T-helper 17 cell (primary cell): ENCODE data around the gene ELP5. TPM values are rescaled to one million over a fixed set of nuclear protein-coding genes. Genes with fewer than 3 reads are reported as not detected.

ENCODE experiments used
- ATAC-seq: fragments of 150-1000 bp; cut with Tn5 transposase; 2 replicates; pipeline ENCODE4 v1.10.0; 2021; ENCODE audit warnings: mild to moderate bottlenecking, moderate library complexity
- DNase-seq, 3 donors: peaks; one replicate each; pipeline versions ENCODE4 v3.0.0 to v3.0.0-alpha.2; 2020 to 2021
- H3K9me3 ChIP-seq: one replicate; pipeline ENCODE4 v1.7.0; 2013; ENCODE audit warnings: low read length, mild to moderate bottlenecking; ENCODE audit not compliant: control insufficient read depth, poor library complexity, severe bottlenecking
- H3K27ac Mint-ChIP-seq: one replicate; pipeline ENCODE4 v1.8.0; 2022; ENCODE audit warnings: mild to moderate bottlenecking, moderate library complexity, mixed read lengths
- H3K27me3 Mint-ChIP-seq: one replicate; pipeline ENCODE4 v1.8.0; 2022; ENCODE audit warnings: mixed read lengths
- H3K36me3 Mint-ChIP-seq: one replicate; pipeline ENCODE4 v1.8.0; 2022; ENCODE audit warnings: low read depth, mixed read lengths
- H3K4me1 Mint-ChIP-seq: one replicate; pipeline ENCODE4 v1.8.0; 2022; ENCODE audit warnings: mild to moderate bottlenecking, mixed read lengths
- H3K4me3 Mint-ChIP-seq: one replicate; pipeline ENCODE4 v1.8.0; 2022; ENCODE audit warnings: mild to moderate bottlenecking, moderate library complexity, mixed read lengths
- total RNA-seq, 4 donors: library from RNA in 2 of 4; stranded (reverse) in 2 of 4; gene quantifications; one replicate each; pipeline ENCODE4 v1.2.3 and lab custom pipeline; 2022 to 2026

ELP5 gene
- total RNA-seq, 2 donors from 2014 or later: 43.0 to 51.0 TPM

- Mint-ChIP-seq H3K27ac (peak within 1 kb of the TSS; percentile 100), H3K4me1 (peaks cover 42% of the 10 kb centered on the region), H3K36me3 (peaks cover 9% of the 10 kb centered on the region), H3K4me3 (peak within 1 kb of the TSS; percentile 92), H3K27me3 (no peaks in the 10 kb centered on the region)
- peak; percentile 90 to 92 (median 91) for DNase-seq
- no peaks in the 10 kb centered on the region for H3K9me3 ChIP-seq
- peak; percentile 63 for ATAC-seq
Measured at GRCh38 chr17:7234083-7234951, 17.7 kb upstream of the ELP5 start, which contains the start of gene DVL2. TSS of gene DVL2 (minus strand) at chr17:7234517. CDS start at chr17:7234262, 255 bp downstream.

GRCh38 chr17:7235693-7236665 is 16.0 kb upstream of the ELP5 start:
- H3K9me3 ChIP-seq: no peaks in the 10 kb centered on the region
- DNase-seq (no peak), ATAC-seq (no peak)
- Mint-ChIP-seq H3K27me3 (no peaks in the 10 kb centered on the region), H3K4me1 (peaks cover 50% of the 10 kb centered on the region), H3K36me3 (peaks cover 9% of the 10 kb centered on the region), H3K4me3 (peak overlapping the region; percentile 53), H3K27ac (peak overlapping the region; percentile 100)

DNA sequence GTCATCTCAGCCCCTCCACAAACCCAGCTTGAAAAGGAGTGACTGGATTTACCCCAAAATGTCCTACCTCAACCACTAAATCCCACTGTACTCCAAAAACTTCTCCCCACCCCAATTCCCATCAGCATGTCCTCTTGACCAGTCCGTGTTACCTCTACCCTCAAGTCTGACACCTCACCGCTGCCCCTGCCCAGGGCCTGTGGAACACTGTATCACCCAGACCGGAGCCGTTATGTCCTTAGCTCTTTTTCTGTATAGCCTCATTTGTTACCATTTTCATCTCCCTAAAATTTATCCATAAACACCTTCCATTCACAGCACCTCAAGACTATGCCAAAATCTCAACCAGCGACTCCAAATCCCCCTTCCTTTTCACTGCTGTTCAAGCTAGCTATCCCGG is 15.2 kb upstream of the ELP5 start:
- DNase-seq (no peak), ATAC-seq (no peak)
- H3K27ac Mint-ChIP-seq: peak overlapping the region; percentile 100
- no peaks in the 10 kb centered on the region for H3K27me3 Mint-ChIP-seq
- H3K4me1 Mint-ChIP-seq: peaks cover 59% of the 10 kb centered on the region
- peaks cover 9% of the 10 kb centered on the region for H3K36me3 Mint-ChIP-seq
- H3K4me3 Mint-ChIP-seq: peak overlapping the region; percentile 99
- H3K9me3 ChIP-seq: no peaks in the 10 kb centered on the region

DNA sequence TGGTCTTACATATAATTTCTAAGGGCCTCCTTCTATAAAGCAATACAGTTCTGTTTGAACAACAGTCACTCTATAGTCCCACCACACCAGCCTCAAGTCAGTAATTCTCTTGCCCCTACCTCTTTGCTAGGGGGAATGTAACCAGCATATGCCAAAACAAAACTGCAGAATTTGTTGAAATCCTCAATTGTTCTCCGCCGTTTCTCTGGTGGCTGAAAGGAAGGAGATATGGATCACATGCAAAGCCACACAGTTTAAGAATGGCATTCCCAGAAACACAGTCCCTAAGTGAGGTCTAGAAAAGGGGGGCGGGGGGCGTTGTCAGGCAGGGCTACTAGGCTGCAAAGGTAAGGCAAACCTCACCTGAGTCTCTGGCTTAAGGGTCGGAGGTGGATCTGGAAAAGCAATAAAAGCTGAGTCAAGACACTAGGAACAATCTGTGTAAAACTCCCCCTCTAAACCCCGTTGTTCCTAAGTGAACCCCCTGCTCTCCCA is 14.7 kb upstream of the ELP5 start:
- no peaks in the 10 kb centered on the region for H3K9me3 ChIP-seq
- Mint-ChIP-seq H3K36me3 (peaks cover 7% of the 10 kb centered on the region), H3K4me3 (peak overlapping the region; percentile 99), H3K4me1 (peaks cover 59% of the 10 kb centered on the region), H3K27me3 (no peaks in the 10 kb centered on the region), H3K27ac (peak overlapping the region; percentile 100)
- ATAC-seq: no peak
- DNase-seq: no peak

GRCh38 chr17:7237761-7238419 is 14.1 kb upstream of the ELP5 start:
- peaks cover 7% of the 10 kb centered on the region for H3K36me3 Mint-ChIP-seq
- DNase-seq (peak; percentile 52 to 73 (median 72)), ATAC-seq (peak; percentile 21)
- peak overlapping the region; percentile 100 for H3K27ac Mint-ChIP-seq
- H3K27me3 Mint-ChIP-seq: no peaks in the 10 kb centered on the region
- H3K4me1 Mint-ChIP-seq: peaks cover 59% of the 10 kb centered on the region
- no peaks in the 10 kb centered on the region for H3K9me3 ChIP-seq
- H3K4me3 Mint-ChIP-seq: peak overlapping the region; percentile 99

DNA sequence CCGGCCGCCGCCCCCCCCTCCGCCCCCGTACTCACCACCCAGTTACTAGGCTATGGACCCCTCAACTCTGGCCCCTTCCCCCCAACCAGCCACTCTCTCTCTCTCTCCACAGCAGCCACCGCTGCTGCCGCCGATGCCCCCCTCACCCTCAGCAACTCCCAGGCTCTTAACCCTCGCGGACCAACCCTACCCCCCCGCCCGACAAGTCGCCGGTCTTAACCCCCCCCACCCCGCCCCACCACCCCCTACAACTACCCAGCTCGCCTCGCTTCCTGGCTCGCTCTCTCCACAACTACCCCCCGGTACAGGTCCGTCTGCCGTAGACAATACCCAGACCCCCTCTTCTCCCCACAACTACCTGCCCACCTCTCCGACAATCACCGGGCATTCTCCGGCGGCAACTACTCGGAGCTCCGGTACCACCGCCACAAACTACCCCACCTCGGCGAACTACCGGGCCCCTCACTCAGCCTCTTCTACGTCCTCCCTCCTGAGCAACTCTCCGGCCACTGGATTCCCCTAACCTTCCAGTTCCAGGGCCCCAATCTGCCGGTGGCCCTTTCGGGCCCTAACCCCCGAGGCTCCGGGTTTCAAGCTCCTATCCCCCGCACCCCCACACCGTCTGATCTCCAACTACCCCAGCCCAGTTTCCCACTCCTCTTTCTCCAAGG is 13.5 kb upstream of the ELP5 start:
- Mint-ChIP-seq H3K27me3 (no peaks in the 10 kb centered on the region), H3K4me1 (peaks cover 58% of the 10 kb centered on the region), H3K27ac (peak overlapping the region; percentile 100), H3K4me3 (peak overlapping the region; percentile 99), H3K36me3 (peaks cover 7% of the 10 kb centered on the region)
- H3K9me3 ChIP-seq: no peaks in the 10 kb centered on the region
- no peak for ATAC-seq
- peak in 1 of 3 donors; percentile 24 for DNase-seq

DNA sequence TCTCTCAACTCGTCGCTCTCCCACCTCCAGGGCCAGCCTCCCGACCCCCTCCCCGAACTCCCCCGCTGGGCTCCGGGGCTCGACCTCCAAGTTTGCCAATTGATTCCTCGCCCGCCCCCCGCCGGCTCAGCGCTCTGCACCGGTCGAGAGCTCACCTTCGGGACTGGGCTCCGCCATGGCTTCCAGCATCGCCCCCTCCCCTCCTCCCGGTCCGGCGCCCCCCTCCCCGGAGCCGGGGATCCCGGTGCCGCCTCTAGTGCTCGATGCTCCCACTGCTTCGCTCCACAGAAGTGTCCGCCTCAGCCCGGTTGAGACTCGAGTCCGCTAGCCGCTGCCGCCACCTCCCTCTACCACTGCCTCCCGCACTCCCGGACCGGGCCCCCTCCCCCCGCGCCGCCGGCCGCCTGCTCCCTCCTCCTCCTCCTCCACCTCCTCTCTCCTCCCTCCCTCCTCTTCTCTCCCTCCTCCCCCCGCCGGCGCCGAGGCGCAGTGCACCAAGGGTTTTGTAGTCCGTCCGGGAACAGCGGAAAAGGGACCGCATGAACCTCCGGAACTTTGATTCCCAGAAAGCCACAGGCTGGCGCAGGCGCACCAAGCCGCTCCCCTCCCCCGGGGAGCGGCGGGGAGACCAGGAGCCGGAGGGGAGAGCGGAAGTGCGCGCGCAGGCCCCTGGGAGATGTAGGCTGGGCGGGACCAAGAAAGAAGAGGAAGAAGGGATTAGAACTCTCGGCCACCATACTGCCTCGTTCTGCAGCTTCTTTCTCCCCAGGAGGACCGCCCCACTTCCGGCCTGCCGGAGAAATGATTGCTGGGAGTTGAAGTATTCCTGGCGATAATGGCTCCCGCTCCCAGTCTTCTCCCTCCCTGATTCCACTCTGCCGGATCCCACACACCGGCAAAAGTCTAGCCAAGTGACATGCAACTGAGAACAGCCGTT is 12.7 kb upstream of the ELP5 start, which contains the start of gene PHF23:
Gene PHF23, minus strand, starts transcription at position 367 of the 937 bp plus-strand sequence. Its CDS starts 178 bp downstream, at position 189.
- Mint-ChIP-seq H3K4me1 (peaks cover 54% of the 10 kb centered on the region), H3K27me3 (no peaks in the 10 kb centered on the region), H3K36me3 (peaks cover 7% of the 10 kb centered on the region), H3K4me3 (peak within 1 kb of the TSS; percentile 99), H3K27ac (peak within 1 kb of the TSS; percentile 100)
- no peaks in the 10 kb centered on the region for H3K9me3 ChIP-seq
- peak; percentile 92 to 96 (median 95) for DNase-seq
- ATAC-seq: peak; percentile 74

DNA sequence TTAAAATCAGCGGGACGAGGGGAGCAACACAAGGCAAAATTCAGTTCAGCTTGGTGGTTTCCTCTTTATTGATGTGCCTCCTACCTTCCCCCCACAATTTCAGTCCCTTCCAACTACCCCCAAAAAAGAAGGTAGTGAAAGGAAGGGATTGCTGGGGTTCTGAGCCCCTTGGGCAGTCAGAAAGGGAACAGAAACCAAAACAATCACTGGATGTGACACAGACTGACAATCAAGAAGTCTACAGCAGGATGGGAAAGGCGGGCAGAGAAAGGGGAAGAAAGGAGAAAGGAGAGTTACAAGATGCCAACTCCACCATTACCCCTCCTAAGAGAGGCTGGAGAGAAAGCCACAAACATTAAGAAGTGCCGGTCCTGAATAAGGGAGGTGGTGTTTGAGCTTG is 11.6 kb upstream of the ELP5 start:
- Mint-ChIP-seq H3K4me1 (peaks cover 48% of the 10 kb centered on the region), H3K36me3 (peaks cover 7% of the 10 kb centered on the region), H3K4me3 (peak overlapping the region; percentile 99), H3K27me3 (no peaks in the 10 kb centered on the region), H3K27ac (peak overlapping the region; percentile 100)
- ATAC-seq: no peak
- no peaks in the 10 kb centered on the region for H3K9me3 ChIP-seq
- no peak for DNase-seq

- no peaks in the 10 kb centered on the region for H3K27me3 Mint-ChIP-seq
- ATAC-seq: no peak
- H3K27ac Mint-ChIP-seq: peak overlapping the region; percentile 100
- peaks cover 43% of the 10 kb centered on the region for H3K4me1 Mint-ChIP-seq
- peaks cover 9% of the 10 kb centered on the region for H3K36me3 Mint-ChIP-seq
- no peaks in the 10 kb centered on the region for H3K9me3 ChIP-seq
- DNase-seq: no peak
- H3K4me3 Mint-ChIP-seq: peak overlapping the region; percentile 99
Measured at GRCh38 chr17:7241090-7241733, 10.8 kb upstream of the ELP5 start.

DNA sequence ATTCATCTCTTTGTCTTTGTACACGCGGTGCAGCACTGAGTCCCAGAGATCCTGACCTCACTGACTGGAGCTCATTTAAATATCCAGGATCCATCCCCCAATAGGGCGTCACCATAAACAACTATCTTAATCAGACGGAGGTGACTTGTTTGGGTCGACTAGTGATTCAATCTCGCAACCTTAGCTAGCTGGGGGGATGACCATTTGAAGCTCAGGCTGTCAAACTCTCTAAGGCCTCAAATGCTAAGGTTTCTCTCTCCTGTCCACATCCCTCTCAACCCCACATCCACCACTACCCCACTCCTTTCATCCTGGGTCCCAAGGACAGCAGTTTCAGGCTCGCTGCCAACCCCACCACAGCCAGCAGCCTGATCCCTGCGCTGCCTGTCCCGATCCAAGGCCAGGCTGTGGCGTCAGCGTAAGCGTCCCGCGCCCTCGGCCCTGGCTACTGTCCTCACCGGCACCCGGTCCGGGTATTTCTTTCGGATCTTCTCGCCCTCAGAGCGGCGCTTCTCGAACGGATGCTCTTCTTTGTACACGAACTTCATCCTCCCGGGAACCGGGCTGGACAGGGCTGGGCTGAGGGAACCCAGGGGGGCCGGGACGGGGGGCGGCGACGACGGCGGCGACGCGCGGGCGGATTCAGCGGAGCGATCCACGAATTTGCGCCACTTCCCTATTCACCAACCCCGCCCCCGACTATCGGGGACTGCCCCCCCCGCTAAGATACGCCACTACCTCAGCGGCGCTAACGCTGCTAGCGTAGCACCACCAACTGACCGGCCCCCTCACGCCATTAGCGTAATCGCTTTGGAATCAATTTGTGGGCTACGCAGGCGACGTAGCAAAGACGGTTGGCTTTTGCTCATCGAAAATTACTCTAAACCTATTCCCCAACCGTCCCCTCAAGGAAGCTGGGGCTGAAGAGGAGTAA is 10.0 kb upstream of the ELP5 start, which contains the start of gene GABARAP:
Gene GABARAP, minus strand, starts transcription at position 667 of the 934 bp plus-strand sequence. Its CDS starts 119 bp downstream, at position 548.
- Mint-ChIP-seq H3K4me3 (peak within 1 kb of the TSS; percentile 99), H3K27ac (peak within 1 kb of the TSS; percentile 100), H3K36me3 (peaks cover 9% of the 10 kb centered on the region), H3K27me3 (no peaks in the 10 kb centered on the region), H3K4me1 (peaks cover 38% of the 10 kb centered on the region)
- ATAC-seq (peak; percentile 42), DNase-seq (peak; percentile 83 to 89 (median 87))
- H3K9me3 ChIP-seq: no peaks in the 10 kb centered on the region
